Kidney epithelial cell (primary cell): Measurements from ENCODE around the gene LARGE2. TPM values are rescaled to one million over a fixed set of nuclear protein-coding genes. Genes with fewer than 3 reads are reported as not detected.

ENCODE experiments used
- DNase-seq: peaks from one replicate; pipeline ENCODE4 v3.0.0-alpha.2; 2010; ENCODE audit warnings: low read depth
- H3K27me3 ChIP-seq: 2 replicates; pipeline ENCODE4 v1.6.0; 2011; ENCODE audit warnings: low read length; ENCODE audit not compliant: control insufficient read depth, insufficient read depth
- H3K36me3 ChIP-seq: 2 replicates; pipeline ENCODE4 v1.5.1; 2011; ENCODE audit warnings: low read length; ENCODE audit not compliant: control insufficient read depth, insufficient read depth
- H3K4me3 ChIP-seq: 2 replicates; pipeline ENCODE4 v1.5.1; 2011; ENCODE audit warnings: low read depth, mild to moderate bottlenecking, control low read depth, low read length
- CTCF ChIP-seq: IDR thresholded peaks from 2 replicates; pipeline ENCODE4 v1.5.1; 2011; ENCODE audit warnings: mild to moderate bottlenecking, moderate library complexity, low read length, control low read depth, inconsistent platforms; ENCODE audit not compliant: insufficient read depth, poor library complexity, severe bottlenecking
- total RNA-seq: library from RNA; depleted of rRNA; stranded (reverse); fragments of >200 nt; gene quantifications from 2 replicates; pipeline ENCODE4 v1.2.3, GENCODE V29; 2015

LARGE2 gene
- total RNA-seq, 1 donor from 2014 or later: 10.9 TPM

GRCh38 chr11:45926001-45926401 lies 3.5 kb downstream of the LARGE2 start:
- no peak for DNase-seq
- Histone ChIP-seq H3K27me3 (peaks cover 37% of the 10 kb centered on the region), H3K36me3 (no peaks in the 10 kb centered on the region)

GRCh38 chr11:45926536-45927331 lies 4.3 kb downstream of the LARGE2 start:
- H3K36me3 ChIP-seq: no peaks in the 10 kb centered on the region

More at GRCh38 chr11:45926001-45926401, 3.5 kb downstream of the LARGE2 start:
- TF ChIP-seq CTCF: no peak
- H3K4me3 ChIP-seq: no peak overlapping the region

GRCh38 chr11:45927332-45927683 lies 4.9 kb downstream of the LARGE2 start:
- TF ChIP-seq CTCF: no peak
- DNase-seq: no peak
- H3K4me3 ChIP-seq: no peak overlapping the region
- no peaks in the 10 kb centered on the region for H3K36me3 ChIP-seq
- peaks cover 24% of the 10 kb centered on the region for H3K27me3 ChIP-seq

More at GRCh38 chr11:45926536-45927331, 4.3 kb downstream of the LARGE2 start:
- no peak for TF ChIP-seq CTCF
- no peak for DNase-seq
- Histone ChIP-seq H3K4me3 (no peak overlapping the region), H3K27me3 (peaks cover 29% of the 10 kb centered on the region)

- no peak for DNase-seq
- Histone ChIP-seq H3K4me3 (no peak overlapping the region), H3K36me3 (no peaks in the 10 kb centered on the region), H3K27me3 (peaks cover 18% of the 10 kb centered on the region)
- no peak for TF ChIP-seq CTCF
These were observed 5.4 kb downstream of the LARGE2 start for GRCh38 chr11:45927684-45928413.

GRCh38 chr11:45928535-45929215 lies 6.2 kb downstream of the LARGE2 start:
- no peak for DNase-seq
- TF ChIP-seq CTCF: no peak
- Histone ChIP-seq H3K27me3 (peaks cover 11% of the 10 kb centered on the region), H3K4me3 (no peak overlapping the region), H3K36me3 (no peaks in the 10 kb centered on the region)
